ENCODE results near the gene PDE4DIP.
"Not testable (repeated sequence)": the region's sequence is repeated elsewhere in the genome, so short reads cannot be mapped to it uniquely, and the experiment has no call there.

PDE4DIP gene

DNA sequence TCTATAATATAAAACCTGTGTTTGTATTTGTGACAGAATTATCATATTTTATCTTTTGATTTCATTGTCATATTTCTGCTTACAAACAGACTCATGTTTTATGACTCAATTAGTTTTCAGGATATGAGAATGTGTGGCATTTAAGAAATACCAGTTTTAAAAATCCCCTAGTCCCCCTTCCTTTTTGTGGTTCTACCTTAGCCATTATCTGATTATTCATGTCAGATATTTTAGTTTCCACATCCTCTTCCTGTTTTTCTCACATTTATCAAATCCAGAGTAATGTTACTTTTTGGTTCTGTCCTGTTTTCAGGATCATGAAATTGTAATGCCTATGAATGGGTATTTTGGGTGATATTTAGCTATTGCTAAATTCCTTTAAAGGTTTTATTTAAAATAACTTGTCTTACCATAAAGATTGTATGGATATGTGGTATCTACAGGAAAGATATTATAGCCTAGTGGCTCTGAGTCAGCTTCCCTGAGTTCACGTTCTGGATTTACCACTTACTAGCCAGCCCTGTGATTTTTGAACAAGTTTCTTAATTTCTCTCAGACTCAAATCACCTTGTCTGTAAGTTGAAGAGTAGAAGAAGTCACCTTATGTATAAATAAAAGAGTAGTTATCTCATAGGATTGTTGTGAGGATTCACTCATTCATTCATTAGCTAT, 131.8 kb downstream of the PDE4DIP start:
- DNase-seq (ENCODE audit: low spot score): not testable (repeated sequence)

DNA sequence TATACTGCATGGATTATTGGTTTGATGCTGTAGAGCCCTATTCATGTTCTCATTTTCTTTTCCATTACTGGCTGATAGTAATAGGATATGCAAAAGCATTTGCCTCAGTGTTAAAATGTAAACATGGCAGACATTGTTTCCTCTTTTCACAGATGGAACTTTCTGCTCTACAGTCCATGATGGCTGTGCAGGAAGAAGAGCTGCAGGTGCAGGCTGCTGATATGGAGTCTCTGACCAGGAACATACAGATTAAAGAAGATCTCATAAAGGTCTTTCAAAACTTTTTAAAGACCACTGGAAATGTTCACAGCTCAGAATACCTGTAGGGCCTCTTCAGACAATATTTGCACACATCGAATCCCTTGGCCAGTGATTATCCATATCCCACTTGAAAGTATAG, 133.6 kb downstream of the PDE4DIP start:
- not testable (repeated sequence) for DNase-seq (ENCODE audit: low spot score)

DNA sequence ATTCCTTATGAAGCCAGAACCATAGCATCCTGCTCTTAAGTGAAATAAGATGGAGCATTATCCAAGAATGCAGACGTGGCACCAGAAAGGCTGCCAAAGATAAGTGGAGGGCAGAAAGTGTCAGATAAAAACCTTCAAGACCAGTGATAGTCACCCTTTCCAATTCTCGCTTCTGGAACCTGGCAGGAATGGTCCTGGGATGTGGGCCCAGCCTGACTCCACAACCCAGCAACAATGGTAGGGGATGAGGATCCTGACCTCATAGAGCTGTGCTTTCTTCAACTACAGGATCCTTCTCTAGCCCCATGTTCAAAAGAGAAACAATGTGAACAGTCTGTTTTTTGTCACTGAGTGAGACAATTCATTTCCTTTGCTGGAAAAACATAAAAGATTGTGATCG, 145.2 kb downstream of the PDE4DIP start:
- not testable (repeated sequence) for DNase-seq (ENCODE audit: low spot score)

DNA sequence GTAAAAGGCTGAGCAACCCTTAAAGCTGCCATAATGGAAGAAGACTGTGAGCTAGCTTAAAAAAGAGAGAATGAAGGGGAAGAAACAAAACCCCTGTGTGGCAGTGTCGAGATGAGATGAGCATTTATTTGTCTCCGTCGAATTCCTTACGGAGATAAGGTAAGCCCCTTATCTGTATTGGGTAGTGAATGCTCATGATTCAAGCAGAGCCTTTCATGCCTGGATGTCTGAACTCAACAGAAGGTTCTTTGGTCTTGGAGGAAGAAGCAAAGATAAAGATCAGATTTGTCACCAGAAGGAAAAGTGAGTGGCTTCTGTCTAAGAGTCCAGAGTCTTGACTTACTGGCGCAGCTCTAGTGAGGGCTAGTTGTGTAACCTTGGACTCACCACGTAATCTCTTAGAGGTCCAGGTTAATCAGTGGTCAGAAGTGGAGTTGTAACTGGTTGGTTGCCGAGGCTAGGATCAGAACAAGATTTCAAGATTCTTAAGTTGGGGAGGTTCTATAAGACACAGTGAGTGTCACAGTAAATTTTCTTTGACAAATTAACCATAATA, 146.1 kb downstream of the PDE4DIP start:
- DNase-seq (ENCODE audit: low spot score): not testable (repeated sequence)

DNA sequence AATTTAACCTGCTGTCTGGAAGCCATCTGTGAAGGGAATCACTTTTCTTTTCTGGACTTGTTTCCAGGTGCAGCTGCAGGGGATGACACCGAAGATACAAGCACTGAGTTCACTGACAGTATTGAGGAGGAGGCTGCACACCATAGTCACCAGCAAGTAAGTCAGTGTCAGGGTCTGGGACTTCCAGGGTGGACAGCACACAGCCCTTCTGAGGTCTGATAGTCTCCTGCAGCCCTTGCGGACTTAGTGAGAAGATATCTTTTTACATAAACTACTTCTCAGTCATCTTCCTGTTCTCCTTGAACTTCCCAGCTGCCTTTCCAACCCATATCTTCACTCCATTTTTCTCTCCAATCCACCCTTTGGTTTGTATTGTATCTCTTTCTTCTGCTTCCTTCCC, 147.6 kb downstream of the PDE4DIP start:
- DNase-seq (ENCODE audit: low spot score): not testable (repeated sequence)

DNA sequence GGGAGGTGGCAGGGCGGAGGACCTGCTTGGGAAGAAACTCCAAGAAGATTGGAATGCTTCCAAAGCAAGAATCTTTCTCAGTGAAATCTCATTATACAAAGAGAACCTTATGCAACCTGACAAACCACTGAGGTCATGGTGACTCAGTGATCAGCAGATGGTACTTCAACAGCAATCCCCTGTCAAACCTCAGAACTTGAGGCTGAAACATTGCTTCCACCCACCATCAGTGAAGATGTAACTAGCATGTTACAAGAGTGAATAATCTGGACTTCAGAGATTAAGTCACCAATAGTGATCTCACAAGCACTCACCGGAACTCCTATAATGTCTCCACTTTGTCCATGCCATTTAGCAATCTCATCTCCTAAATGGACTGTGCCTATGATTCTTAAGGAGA, 148.1 kb downstream of the PDE4DIP start:
- DNase-seq (ENCODE audit: low spot score): not testable (repeated sequence)

DNA sequence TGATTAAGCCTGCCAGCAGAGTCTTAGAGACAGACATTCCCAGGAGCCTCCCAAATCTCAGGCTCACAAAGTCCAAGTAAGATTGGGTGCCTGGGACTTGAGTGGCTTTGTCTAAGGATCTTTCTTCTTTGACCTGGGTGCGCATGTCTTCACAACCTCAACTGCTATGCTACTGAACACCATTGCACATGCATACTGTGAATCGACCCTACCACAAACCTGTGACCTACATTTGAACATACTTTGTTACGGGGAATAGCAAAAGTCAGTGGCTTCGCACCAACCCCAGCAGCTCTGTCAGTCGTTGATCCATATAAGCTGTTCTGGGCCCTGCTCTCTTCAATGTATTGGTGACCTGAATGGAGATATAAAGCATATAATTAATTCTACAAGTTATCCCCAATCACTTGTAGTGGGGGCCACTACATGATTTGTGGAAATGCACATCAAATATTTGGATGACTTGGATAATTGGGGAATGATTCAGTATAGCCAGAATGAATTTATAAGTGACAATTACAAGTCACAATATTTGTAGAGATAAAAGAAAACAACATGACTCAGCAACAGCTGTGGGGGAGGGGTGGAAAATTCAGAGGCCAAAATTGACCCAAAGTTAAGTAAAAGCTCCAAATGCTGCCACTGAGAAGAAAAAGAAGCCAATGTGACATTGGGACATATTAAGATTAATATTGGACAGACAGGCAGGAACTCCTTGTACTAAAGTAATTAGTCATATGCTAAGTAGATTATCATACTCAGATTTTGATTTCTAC, 152.4 kb downstream of the PDE4DIP start:
- not testable (repeated sequence) for DNase-seq (ENCODE audit: low spot score)

DNA sequence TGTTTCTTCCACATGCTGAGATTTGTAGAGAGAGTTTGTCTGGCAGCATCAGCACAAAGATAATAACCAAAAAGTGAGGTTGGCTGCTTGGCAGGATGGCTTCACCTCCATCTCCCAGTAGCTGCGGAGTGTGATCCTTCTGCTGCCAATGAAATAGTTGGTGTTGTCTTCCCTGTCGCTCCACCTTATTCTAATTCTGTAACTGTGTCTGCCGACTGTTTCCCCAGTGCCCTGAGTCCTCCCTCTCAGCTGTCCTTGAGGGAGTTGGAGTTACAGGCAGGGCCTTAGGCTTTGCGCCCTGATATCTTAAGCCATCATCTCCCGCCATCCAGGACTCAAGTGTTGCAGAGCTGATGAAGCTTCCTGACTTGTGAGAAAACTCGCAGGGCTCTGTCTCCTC, 153.2 kb downstream of the PDE4DIP start:
- not testable (repeated sequence) for DNase-seq (ENCODE audit: low spot score)

DNA sequence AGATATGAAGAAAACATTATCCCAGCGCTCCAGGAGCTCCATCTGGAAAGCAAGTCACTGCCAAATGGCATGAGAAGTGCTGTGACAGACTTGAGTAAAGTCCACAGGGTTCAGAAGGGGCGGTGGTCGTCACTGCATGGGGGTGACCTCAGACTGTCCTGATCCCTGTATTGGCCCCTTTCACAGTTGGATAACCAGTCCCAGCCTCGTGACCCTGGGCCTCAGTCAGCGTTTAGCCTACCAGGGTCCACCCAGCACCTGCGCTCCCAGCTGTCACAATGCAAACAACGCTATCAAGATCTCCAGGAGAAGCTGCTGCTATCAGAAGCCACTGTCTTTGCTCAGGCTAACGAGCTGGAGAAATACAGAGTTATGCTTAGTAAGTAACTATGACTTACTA, 158.4 kb downstream of the PDE4DIP start:
- DNase-seq (ENCODE audit: low spot score): not testable (repeated sequence)

DNA sequence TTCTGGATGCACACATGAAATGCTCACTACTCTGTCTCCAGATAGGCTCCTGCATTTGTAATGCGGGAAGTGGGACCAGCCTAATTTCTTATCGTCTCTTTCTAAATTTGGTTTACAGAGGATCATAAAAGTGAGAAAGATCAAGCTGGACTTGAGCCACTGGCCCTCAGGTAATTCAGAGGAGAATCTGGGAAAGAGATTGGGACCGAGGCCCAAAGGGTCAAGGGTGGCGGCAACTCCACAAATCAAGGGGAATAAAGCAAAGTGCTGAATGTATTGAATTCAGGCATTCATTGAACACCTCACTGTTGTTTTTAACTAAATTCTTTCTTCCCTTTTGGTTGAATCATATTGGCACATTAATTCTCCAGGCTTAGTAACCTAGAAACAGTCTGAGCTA, 164.1 kb downstream of the PDE4DIP start:
- not testable (repeated sequence) for DNase-seq (ENCODE audit: low spot score)

DNA sequence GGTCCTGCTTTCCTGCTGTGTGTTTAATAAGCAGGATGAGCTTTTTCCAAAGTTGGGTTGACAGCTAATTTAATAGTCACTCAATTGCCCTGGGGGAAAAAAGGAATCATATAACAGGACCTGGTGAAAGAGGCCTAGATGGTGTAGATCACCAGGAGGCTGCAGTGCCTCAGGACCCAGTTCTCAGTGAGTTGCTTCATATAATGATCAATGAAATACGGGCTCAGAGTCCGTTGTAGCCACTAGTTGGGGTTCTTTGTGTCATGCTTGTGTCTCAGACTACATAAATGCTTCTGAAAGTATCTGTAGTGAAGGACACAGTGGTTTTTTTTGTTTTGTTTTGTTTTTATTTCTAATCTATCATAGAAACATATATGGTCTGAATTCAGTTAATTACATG, 164.5 kb downstream of the PDE4DIP start:
- not testable (repeated sequence) for DNase-seq (ENCODE audit: low spot score)

DNA sequence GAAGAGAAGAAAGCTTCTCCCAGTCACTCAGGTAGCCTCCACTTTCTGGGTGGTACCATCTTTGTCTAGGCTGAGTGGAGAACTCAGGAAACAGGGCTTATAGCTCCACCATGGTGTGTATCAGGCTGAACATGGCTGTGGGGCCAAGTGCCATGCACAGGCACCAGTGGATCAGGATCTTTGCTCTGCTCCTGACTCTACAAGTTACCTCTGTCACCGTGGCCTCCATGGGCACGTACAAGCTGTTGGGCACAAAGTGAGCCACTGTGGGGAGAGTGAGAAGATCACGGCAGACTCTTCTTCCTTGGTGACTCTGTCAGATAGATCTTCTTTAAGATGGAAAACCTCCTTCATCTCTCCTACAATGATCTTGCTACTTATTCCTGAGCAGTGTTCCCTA, 165.5 kb downstream of the PDE4DIP start:
- not testable (repeated sequence) for DNase-seq (ENCODE audit: low spot score)

DNA sequence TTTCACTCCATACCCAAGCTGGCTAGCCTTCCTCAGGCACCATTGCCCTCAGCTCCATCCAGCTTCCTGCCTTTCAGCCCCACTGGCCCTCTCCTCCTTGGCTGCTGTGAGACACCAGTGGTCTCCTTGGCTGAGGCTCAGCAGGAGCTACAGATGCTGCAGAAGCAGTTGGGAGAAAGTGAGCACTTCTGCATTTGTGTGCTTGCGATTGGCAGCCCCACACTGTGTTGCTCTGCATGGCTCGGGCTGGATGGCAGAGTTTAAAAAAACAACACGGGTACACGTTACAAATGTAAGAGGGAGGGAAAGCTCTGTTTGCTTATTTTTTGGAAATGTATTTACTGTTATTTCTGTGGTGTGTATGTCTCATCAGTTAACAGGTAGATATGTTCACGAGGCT, 168.4 kb downstream of the PDE4DIP start:
- not testable (repeated sequence) for DNase-seq (ENCODE audit: low spot score)

DNA sequence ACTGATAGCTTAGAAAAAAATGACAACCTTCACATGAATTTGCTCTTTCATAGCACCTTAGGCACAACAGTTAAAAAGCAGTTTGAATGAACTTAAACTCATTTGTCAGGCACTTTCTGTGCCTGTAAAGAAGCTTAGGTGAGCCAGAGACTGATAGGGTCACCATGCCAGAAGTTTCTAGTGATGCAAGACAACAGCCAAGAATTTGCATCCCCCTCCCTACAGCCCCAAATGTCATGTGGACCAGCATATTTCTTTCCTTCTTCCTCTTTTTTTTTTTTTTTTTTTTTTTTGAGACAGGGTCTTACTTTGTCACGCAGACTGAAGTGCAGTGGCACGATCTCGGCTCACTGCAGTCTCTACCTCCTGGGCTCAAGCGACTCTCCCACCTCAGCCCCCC, 169.3 kb downstream of the PDE4DIP start:
- not testable (repeated sequence) for DNase-seq (ENCODE audit: low spot score)

DNA sequence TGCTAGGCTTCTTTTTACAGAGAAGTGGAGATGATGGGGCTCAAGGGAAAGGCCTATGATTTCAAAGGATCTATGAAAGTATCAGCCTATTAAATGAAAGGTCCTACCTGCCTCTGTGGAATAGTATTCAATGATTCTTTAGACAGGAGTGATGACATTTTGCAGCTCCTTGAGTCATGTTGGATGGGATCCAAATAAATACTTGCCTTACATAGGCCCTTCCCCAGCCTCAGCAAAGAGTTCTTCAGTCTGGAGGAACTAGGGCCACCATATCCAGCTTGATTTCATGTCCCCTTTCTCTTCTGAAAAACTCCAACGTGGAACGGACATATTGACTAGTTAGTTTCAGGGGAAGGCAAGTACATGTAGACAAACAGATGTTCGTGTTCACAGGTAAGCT, 171.3 kb downstream of the PDE4DIP start:
- not testable (repeated sequence) for DNase-seq (ENCODE audit: low spot score)

DNA sequence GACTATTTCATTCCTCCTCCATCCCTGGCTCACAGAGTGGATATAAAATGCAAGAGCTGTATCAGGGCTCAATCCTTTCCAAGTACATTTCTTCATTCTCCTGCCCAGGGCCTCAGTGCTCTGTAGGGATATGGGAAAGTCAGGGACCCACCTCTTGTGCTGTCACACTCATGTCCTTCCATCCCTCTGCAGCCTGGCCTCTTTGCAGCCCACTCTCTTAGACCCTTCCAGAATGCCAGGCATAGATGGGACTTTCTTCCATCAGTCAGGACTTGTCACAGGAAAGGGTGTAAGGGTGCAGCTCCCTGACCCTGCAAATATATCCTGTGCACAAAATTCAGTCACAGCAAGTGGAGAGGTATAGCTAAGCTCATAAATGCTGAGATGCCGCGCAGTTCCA, 172.4 kb downstream of the PDE4DIP start:
- not testable (repeated sequence) for DNase-seq (ENCODE audit: low spot score)

DNA sequence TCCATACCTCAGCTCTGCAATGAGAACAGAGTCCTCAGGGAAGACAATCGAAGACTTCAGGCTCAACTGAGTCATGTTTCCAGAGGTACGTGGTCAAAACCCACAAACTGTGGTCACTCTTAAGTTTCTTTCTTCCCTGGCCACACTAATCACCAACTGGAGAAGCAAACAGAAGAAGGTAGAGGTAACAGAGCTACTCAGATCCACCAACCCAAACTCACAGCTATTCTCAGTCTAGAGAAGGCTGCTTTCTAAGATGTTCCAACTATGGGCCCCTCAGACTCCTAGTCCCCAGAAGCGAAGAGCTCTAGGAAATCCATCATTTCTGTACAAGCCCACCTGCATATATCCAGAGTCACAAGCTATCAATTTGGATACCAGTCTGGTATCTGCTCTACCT, 174.3 kb downstream of the PDE4DIP start:
- not testable (repeated sequence) for DNase-seq (ENCODE audit: low spot score)

DNA sequence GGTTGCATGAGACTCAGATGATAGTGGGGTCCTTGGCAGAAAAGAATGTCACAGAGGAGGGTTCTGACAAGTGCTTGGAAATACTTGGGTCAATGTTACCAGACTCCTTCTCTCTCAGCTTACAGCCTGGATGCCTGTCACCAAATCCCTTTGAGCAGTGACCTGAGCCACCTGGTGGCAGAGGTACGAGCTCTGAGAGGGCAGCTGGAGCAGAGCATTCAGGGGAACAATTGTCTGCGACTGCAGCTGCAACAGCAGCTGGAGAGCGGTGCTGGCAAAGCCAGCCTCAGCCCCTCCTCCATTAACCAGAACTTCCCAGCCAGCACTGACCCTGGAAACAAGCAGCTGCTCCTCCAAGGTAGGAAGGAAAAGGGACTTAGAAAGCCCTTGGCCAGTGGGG, 180.1 kb downstream of the PDE4DIP start:
- DNase-seq (ENCODE audit: low spot score): not testable (repeated sequence)

DNA sequence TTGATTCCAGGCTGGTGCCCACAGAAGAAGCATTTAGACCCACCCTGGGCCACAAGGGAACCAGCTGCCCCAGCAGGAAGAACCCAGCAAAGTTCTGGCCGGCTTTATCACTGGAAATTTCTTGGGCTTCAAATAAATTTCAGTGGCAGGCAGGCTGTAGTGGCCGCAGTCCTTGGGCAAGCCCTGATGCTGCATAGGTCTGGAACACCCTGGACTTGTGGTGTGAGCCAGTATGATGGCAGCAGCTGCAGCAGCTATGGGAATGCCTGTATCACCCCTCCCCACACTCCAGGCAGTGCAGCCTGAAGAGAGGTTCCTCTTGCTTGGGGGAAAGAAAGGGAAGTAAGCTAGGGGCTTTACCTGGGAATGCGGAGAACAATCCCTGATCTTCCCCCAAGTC, 189.7 kb downstream of the PDE4DIP start:
- not testable (repeated sequence) for DNase-seq (ENCODE audit: low spot score)

DNA sequence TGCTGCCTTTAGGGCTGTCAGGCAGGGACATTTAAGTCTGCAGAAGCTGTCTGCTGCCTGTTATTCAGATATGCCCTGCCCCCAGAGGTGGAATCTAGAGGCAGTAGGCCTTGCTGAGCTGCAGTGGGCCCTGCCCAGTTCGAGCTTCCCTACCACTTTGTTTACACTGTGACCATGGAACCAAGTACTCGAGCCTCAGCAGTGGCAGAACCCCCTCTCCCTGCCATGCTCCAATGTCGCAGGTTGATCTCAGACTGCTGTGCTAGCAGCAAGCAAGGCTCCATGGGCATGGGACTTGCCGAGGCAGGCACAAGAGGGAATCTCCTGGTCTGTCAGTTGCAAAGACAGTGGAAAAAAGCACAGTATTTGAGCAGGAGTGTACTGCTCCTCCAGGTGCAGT, 198.8 kb downstream of the PDE4DIP start:
- DNase-seq (ENCODE audit: low spot score): not testable (repeated sequence)

DNA sequence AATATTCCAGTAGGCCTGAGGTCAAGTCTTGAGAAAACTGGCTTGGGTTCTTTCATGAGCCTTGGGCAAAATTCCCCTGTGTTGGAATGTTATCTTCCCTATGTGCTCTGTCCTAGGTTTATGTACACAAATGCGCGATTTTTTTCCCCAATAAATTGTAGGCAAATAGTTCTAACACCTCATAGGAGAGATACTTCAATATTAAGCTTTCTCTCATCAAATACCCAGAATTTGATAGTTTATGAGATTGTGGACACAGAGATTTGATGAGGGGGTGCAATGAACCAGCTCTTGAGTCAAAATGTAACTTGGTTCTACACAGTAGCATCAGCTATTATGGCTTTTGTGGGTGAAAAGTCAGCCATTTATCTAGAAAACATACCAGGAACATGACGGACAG, 220.4 kb downstream of the PDE4DIP start:
- not testable (repeated sequence) for DNase-seq (ENCODE audit: low spot score)

DNA sequence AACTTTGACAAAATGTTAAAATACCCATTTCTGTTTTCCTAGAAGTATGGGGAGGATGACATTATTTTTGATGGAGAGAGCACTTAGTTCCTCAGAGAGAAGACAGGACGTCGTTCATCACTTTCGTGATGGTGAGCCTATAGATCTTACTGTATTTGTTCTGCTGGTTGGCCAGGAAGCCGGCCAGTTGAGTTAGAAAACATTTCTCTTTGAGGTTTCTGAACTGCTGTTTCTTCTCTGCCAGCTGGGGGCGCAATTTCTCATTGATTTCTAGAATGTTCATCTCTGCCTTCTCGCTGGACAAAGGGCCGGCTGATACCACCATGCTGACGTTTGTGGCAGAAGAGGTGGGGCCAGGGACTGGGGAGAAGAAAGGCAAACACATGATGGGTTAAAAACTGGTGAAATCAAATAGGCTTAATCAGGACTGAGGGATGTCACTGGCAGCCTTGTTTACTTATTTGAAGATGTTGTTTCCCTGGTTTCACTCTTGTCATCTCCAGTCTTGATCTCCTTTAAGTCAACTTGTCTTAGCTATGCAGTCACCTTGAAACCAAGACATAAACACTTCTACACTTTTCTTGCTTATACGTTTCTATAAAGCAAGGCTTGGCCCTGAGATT, 231.4 kb downstream of the PDE4DIP start:
- not testable (repeated sequence) for DNase-seq (ENCODE audit: low spot score)
